ENCODE results near the gene ETV1. TPM values are rescaled to one million over a fixed set of nuclear protein-coding genes. Genes with fewer than 3 reads are reported as not detected.

Gene ETV1
- total and polyA plus RNA-seq, 2 of the 4 experiments (the other 2 are of a cell fraction), result 8.6 to 21.1 TPM

GRCh38 chr7:13986208-13986607 is 3.3 kb downstream of the ETV1 start:
- Histone ChIP-seq H3K4me3 (ENCODE audit: insufficient read depth, low read depth, low read length) (no peak overlapping the region), H3K9ac (ENCODE audit: low read depth, low read length) (no peak overlapping the region), H3K79me1 (ENCODE audit: low read depth in 1 of 2, low read length in 2 of 2) (peaks cover 0 to 10% of the 10 kb centered on the region in 2 experiments; a peak in 2 of 4 replicates), H2BK5ac (ENCODE audit: low read depth, low read length, poor library complexity, severe bottlenecking) (no peak overlapping the region), H3K4ac (ENCODE audit: low read depth, low read length) (no peak overlapping the region), H2AFZ (replicated peaks; ENCODE audit: low read length, poor library complexity) (no peak overlapping the region), H3K18ac (ENCODE audit: low read depth, low read length) (no peak overlapping the region), H3K27ac (ENCODE audit: insufficient read depth, low read length) (no peak overlapping the region), H2BK120ac (ENCODE audit: low read depth, low read length) (no peak overlapping the region; the same call in 1 of the 2 replicates), H3K4me1 (ENCODE audit: control insufficient read depth, insufficient read depth, low read length) (no peaks in the 10 kb centered on the region), H2BK20ac (ENCODE audit: low read depth, low read length) (no peak overlapping the region), H3K36me3 (ENCODE audit: control insufficient read depth, insufficient read depth, low read length) (no peaks in the 10 kb centered on the region), H3K4me2 (ENCODE audit: low read depth, low read length) (peak overlapping the region; percentile 53), H4K91ac (ENCODE audit: insufficient read depth, low read depth, low read length) (no peak overlapping the region; the same call in 1 of the 2 replicates), H3K9me1 (ENCODE audit: insufficient read depth, low read length) (no peaks in the 10 kb centered on the region), H4K20me1 (ENCODE audit: insufficient read depth, low read length) (no peaks in the 10 kb centered on the region), H2AK9ac (replicated peaks; ENCODE audit: low read depth, low read length, poor library complexity) (no peak overlapping the region), H3K9me3 (ENCODE audit: control insufficient read depth, insufficient read depth, low read length) (no peaks in the 10 kb centered on the region), H2AK5ac (ENCODE audit: low read depth, low read length) (no peak overlapping the region), H4K8ac (ENCODE audit: low read depth in 2 of 2, low read length in 2 of 2) (0 out of 4 replicates have a peak overlapping the region, but pooled peaks of 1 of the 2 experiments have one; percentile 25), H3K14ac (replicated peaks; ENCODE audit: low read depth, low read length) (peak overlapping the region; percentile 1), H3K27me3 (ENCODE audit: control insufficient read depth, insufficient read depth, low read length) (no peaks in the 10 kb centered on the region), H3K56ac (ENCODE audit: extremely low read depth, insufficient read depth, low read length) (no peak overlapping the region), H4K5ac (ENCODE audit: low read depth, low read length) (no peak overlapping the region), H2BK15ac (ENCODE audit: low read depth, low read length) (no peak overlapping the region; the same call in 2 of the 3 replicates), H3K23ac (ENCODE audit: low read depth, low read length) (0 out of 2 replicates have a peak overlapping the region, but pooled peaks have one; percentile 45)
- ChIA-PET CTCF (no interaction called here), POLR2A (ENCODE audit: unreplicated experiment) (no interaction called here)
- no CpG with 5 or more reads among the region's 2 CpGs for WGBS, 2 experiments (ENCODE audit: extremely low coverage in 2 of 2, insufficient read length in 1 of 2)
- in situ Hi-C loops (cut with MboI; ENCODE audit: low sequenced_read_pairs), result loop anchor here (25.0 kb wide), 1 partner anchor 1324 kb away; no protein-coding TSS in a partner anchor
- BruUV-seq (replicated peaks), result no TSS peak
- DNase-seq, result no peak
- dilution Hi-C loops (cut with HindIII; ENCODE audit: low sequenced_read_pairs, unreplicated experiment), result no loop called here
- no peak for TF ChIP-seq SMC3 (IDR thresholded peaks at IDR 0.05; ENCODE audit: low read depth, low read length)
- intact Hi-C loops (cut with micrococcal nuclease), result loop anchor here (5.0 kb wide), 1 partner anchor 444 kb away; no protein-coding TSS in a partner anchor
- no peak for ATAC-seq (ENCODE audit: low read depth)
